ENCODE results near the gene HERC4. TPM values are rescaled to one million over a fixed set of nuclear protein-coding genes. Genes with fewer than 3 reads are reported as not detected.

The HERC4 gene
- total RNA-seq, 1 experiment from 2014 or later = 36.5 TPM

DNA sequence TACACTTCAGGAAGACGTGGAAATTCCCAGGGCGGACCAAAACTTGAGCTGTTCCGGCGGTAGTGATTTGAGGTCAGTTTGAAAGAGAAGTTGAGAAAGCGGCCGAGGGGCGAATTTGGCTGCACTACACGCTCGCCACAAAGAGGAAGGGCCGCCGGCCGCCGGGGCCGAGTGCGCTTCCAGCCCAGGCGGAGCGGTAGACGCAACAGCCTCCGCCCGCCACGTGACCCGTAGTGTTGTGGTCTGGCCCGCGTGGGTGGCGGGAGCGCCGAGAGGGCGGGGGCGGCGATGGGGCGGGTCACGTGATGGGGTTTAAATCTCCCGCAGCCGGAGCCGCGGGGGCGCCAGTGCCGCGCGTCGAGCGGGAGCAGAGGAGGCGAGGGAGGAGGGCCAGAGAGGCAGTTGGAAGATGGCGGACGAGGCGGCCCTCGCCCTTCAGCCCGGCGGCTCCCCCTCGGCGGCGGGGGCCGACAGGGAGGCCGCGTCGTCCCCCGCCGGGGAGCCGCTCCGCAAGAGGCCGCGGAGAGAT lies 190.7 kb downstream of the HERC4 start, which contains the start of gene SIRT1:
SIRT1 (plus strand) TSS at position 344 of the 529 bp plus-strand sequence; CDS start at position 410, 66 bp downstream.
- Histone ChIP-seq H3K9me3 (ENCODE audit: control insufficient read depth in 1 of 2, insufficient read depth in 1 of 2, low read depth in 1 of 2, low read length in 2 of 2) (no peaks in the 10 kb centered on the region), H3K4me1 (ENCODE audit: control insufficient read depth in 1 of 2, insufficient read depth in 2 of 2, low read length in 2 of 2) (peaks cover 5 to 22% of the 10 kb centered on the region in 2 experiments; a peak in 3 of 4 replicates), H3K9ac (ENCODE audit: low read length) (peak within 1 kb of the TSS; percentile 69), H4K20me1 (ENCODE audit: insufficient read depth) (no peaks in the 10 kb centered on the region), H3K4me3 (replicated peaks in 1 of 2; ENCODE audit: low read depth in 1 of 2, low read length in 2 of 2) (peak within 1 kb of the TSS; percentile 86), H3K79me2 (ENCODE audit: insufficient read depth, low read length) (peaks cover 39% of the 10 kb centered on the region), H2AFZ (ENCODE audit: low read depth, low read length, poor library complexity, severe bottlenecking) (peak within 1 kb of the TSS; percentile 78), H3K9me2 (ENCODE audit: insufficient read depth) (no peaks in the 10 kb centered on the region), H3K4me2 (ENCODE audit: low read length) (peak within 1 kb of the TSS; percentile 96), H3K36me3 (ENCODE audit: control insufficient read depth in 1 of 2, insufficient read depth in 2 of 2, low read length in 2 of 2) (peaks cover 12% of the 10 kb centered on the region in 2 experiments), H3K27ac (ENCODE audit: low read depth, low read length) (peak within 1 kb of the TSS; percentile 91), H3K27me3 (ENCODE audit: insufficient read depth, low read length) (no peaks in the 10 kb centered on the region)
- ATAC-seq = peak; percentile 89
- intact Hi-C loops (cut with micrococcal nuclease) = no loop called here
- no TSS peak for BruUV-seq (replicated peaks)
- ChIA-PET POLR2A (interaction anchor here (0.7 to 0.9 kb wide), 4 partner anchors 8 to 28 kb away, joined by 3 to 5 read pairs (median 4); no protein-coding TSS in a partner anchor), CTCF (interaction anchor here (0.8 kb wide), 1 partner anchor 96 kb away, joined by 3 read pairs; no protein-coding TSS in a partner anchor), RAD21 (ENCODE audit: low non-redundant PET in 1 of 2, low total read pairs in 2 of 2, uncharacterized antibody in 2 of 2, unreplicated experiment in 2 of 2) (no interaction called here)
- peak; percentile 72 for DNase-seq (ENCODE audit: low read depth, low spot score)
- TF ChIP-seq CEBPB (IDR thresholded peaks at IDR 0.05; ENCODE audit: low read depth) (no peak), RAD21 (IDR thresholded peaks at IDR 0.05; ENCODE audit: low read depth) (no peak), TCF7L2 (IDR thresholded peaks at IDR 0.05; ENCODE audit: borderline replicate concordance, extremely low read depth, insufficient read depth, insufficient read length) (peak; percentile 58), SIN3A (IDR thresholded peaks at IDR 0.05; ENCODE audit: low read depth) (peak; percentile 68), ZFX (IDR thresholded peaks at IDR 0.05) (no peak), EGR1 (IDR thresholded peaks at IDR 0.05; ENCODE audit: low read depth) (peak; percentile 100), EZH2phosphoT487 (IDR thresholded peaks at IDR 0.05; ENCODE audit: borderline replicate concordance) (no peak), POLR2A (IDR thresholded peaks at IDR 0.05; ENCODE audit: borderline replicate concordance, extremely low read depth, insufficient read depth, insufficient read length) (peak; percentile 83), EZH2 (IDR thresholded peaks at IDR 0.05) (no peak), SRF (IDR thresholded peaks at IDR 0.05; ENCODE audit: low read depth) (no peak), ELF1 (IDR thresholded peaks at IDR 0.05; ENCODE audit: borderline replicate concordance, low read depth) (no peak), JUND (IDR thresholded peaks at IDR 0.05) (no peak), CBX3 (IDR thresholded peaks at IDR 0.05; ENCODE audit: low read depth) (peak; percentile 36; the same call in 1 of the 2 replicates), FOSL1 (IDR thresholded peaks at IDR 0.05; ENCODE audit: low read depth) (no peak), YY1 (IDR thresholded peaks at IDR 0.05; ENCODE audit: extremely low read depth, insufficient replicate concordance, low read depth, low read length) (peak; percentile 90), ZNF274 (IDR thresholded peaks at IDR 0.05; ENCODE audit: low read depth, low read length) (no peak), SP1 (IDR thresholded peaks at IDR 0.05; ENCODE audit: low read depth) (peak; percentile 54; the same call in 1 of the 2 replicates)
- TF ChIP-seq, protein P1, sequence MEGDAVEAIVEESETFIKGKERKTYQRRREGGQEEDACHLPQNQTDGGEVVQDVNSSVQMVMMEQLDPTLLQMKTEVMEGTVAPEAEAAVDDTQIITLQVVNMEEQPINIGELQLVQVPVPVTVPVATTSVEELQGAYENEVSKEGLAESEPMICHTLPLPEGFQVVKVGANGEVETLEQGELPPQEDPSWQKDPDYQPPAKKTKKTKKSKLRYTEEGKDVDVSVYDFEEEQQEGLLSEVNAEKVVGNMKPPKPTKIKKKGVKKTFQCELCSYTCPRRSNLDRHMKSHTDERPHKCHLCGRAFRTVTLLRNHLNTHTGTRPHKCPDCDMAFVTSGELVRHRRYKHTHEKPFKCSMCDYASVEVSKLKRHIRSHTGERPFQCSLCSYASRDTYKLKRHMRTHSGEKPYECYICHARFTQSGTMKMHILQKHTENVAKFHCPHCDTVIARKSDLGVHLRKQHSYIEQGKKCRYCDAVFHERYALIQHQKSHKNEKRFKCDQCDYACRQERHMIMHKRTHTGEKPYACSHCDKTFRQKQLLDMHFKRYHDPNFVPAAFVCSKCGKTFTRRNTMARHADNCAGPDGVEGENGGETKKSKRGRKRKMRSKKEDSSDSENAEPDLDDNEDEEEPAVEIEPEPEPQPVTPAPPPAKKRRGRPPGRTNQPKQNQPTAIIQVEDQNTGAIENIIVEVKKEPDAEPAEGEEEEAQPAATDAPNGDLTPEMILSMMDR (IDR thresholded peaks at IDR 0.05 in 2 of 3, conservative IDR thresholded peaks at IDR 0.05 in 1 of 3; ENCODE audit: borderline replicate concordance in 1 of 3, insufficient read depth in 1 of 3, low read depth in 2 of 3, low read length in 2 of 3) = no peak
- TF ChIP-seq, protein P2, sequence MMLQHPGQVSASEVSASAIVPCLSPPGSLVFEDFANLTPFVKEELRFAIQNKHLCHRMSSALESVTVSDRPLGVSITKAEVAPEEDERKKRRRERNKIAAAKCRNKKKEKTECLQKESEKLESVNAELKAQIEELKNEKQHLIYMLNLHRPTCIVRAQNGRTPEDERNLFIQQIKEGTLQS (IDR thresholded peaks at IDR 0.05) = no peak
- TF ChIP-seq, protein P3, sequence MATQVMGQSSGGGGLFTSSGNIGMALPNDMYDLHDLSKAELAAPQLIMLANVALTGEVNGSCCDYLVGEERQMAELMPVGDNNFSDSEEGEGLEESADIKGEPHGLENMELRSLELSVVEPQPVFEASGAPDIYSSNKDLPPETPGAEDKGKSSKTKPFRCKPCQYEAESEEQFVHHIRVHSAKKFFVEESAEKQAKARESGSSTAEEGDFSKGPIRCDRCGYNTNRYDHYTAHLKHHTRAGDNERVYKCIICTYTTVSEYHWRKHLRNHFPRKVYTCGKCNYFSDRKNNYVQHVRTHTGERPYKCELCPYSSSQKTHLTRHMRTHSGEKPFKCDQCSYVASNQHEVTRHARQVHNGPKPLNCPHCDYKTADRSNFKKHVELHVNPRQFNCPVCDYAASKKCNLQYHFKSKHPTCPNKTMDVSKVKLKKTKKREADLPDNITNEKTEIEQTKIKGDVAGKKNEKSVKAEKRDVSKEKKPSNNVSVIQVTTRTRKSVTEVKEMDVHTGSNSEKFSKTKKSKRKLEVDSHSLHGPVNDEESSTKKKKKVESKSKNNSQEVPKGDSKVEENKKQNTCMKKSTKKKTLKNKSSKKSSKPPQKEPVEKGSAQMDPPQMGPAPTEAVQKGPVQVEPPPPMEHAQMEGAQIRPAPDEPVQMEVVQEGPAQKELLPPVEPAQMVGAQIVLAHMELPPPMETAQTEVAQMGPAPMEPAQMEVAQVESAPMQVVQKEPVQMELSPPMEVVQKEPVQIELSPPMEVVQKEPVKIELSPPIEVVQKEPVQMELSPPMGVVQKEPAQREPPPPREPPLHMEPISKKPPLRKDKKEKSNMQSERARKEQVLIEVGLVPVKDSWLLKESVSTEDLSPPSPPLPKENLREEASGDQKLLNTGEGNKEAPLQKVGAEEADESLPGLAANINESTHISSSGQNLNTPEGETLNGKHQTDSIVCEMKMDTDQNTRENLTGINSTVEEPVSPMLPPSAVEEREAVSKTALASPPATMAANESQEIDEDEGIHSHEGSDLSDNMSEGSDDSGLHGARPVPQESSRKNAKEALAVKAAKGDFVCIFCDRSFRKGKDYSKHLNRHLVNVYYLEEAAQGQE (IDR thresholded peaks at IDR 0.05; ENCODE audit: low read depth) = no peak
- TF ChIP-seq, protein P4, sequence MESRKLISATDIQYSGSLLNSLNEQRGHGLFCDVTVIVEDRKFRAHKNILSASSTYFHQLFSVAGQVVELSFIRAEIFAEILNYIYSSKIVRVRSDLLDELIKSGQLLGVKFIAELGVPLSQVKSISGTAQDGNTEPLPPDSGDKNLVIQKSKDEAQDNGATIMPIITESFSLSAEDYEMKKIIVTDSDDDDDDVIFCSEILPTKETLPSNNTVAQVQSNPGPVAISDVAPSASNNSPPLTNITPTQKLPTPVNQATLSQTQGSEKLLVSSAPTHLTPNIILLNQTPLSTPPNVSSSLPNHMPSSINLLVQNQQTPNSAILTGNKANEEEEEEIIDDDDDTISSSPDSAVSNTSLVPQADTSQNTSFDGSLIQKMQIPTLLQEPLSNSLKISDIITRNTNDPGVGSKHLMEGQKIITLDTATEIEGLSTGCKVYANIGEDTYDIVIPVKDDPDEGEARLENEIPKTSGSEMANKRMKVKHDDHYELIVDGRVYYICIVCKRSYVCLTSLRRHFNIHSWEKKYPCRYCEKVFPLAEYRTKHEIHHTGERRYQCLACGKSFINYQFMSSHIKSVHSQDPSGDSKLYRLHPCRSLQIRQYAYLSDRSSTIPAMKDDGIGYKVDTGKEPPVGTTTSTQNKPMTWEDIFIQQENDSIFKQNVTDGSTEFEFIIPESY (IDR thresholded peaks at IDR 0.05; ENCODE audit: extremely low read depth, insufficient replicate concordance, low read length) = no peak
